Endodermal cell (in vitro differentiated cells): ENCODE results near the gene LIG3. TPM values are rescaled to one million over a fixed set of nuclear protein-coding genes. Genes with fewer than 3 reads are reported as not detected.

Source experiments
- DNase-seq: peaks from one replicate; pipeline ENCODE4 v3.0.0-alpha.2; 2017
- H3K27ac ChIP-seq: 2 replicates; pipeline ENCODE4 v1.5.1; 2013; ENCODE audit warnings: mild to moderate bottlenecking, low read depth, low read length, moderate library complexity
- H3K27me3 ChIP-seq: 2 replicates; pipeline ENCODE4 v1.6.1; 2013; ENCODE audit warnings: mild to moderate bottlenecking, low read length, moderate library complexity; ENCODE audit not compliant: insufficient read depth, control insufficient read depth, poor library complexity, severe bottlenecking
- H3K36me3 ChIP-seq: 2 replicates; pipeline ENCODE4 v1.7.0; 2013; ENCODE audit warnings: mild to moderate bottlenecking, low read length, moderate library complexity; ENCODE audit not compliant: control insufficient read depth, insufficient read depth
- H3K4me1 ChIP-seq: one replicate; pipeline ENCODE4 v1.7.0; 2013; ENCODE audit warnings: low read length; ENCODE audit not compliant: control insufficient read depth, insufficient read depth
- H3K4me3 ChIP-seq: 2 replicates; pipeline ENCODE4 v1.5.1; 2013; ENCODE audit warnings: mild to moderate bottlenecking, low read length, moderate library complexity
- H3K9ac ChIP-seq: 2 replicates; pipeline ENCODE4 v1.6.1; 2013; ENCODE audit warnings: mild to moderate bottlenecking, low read length, moderate library complexity; ENCODE audit not compliant: poor library complexity, severe bottlenecking; ENCODE audit errors: extremely low read depth
- H3K9me3 ChIP-seq: 2 replicates; pipeline ENCODE4 v1.6.1; 2013; ENCODE audit warnings: mild to moderate bottlenecking, low read length, moderate library complexity; ENCODE audit not compliant: control insufficient read depth
- H3K27ac Mint-ChIP-seq: 2 replicates; pipeline ENCODE4 v1.8.0; 2020; ENCODE audit warnings: mixed read lengths
- H3K27me3 Mint-ChIP-seq: 2 replicates; pipeline ENCODE4 v1.8.0; 2021; ENCODE audit warnings: mild to moderate bottlenecking, mixed read lengths; ENCODE audit not compliant: insufficient read depth
- H3K36me3 Mint-ChIP-seq: 2 replicates; pipeline ENCODE4 v1.8.0; 2020; ENCODE audit warnings: low read depth, mixed read lengths
- H3K4me1 Mint-ChIP-seq: 2 replicates; pipeline ENCODE4 v1.8.0; 2020; ENCODE audit warnings: mixed read lengths
- H3K4me3 Mint-ChIP-seq: 2 replicates; pipeline ENCODE4 v1.8.0; 2020; ENCODE audit warnings: mild to moderate bottlenecking, moderate library complexity, mixed read lengths
- H3K9me3 Mint-ChIP-seq: 2 replicates; pipeline ENCODE4 v1.8.0; 2020; ENCODE audit warnings: mild to moderate bottlenecking, mixed read lengths
- WGBS, 2 experiments: methylation state at CpG; one replicate each; pipeline versions ENCODE4 v1.1.5 to v1.1.7; 2013; ENCODE audit warnings: missing lambda C conversion rate in 2 of 2, mixed read lengths in 1 of 2; ENCODE audit not compliant: insufficient coverage in 1 of 2, insufficient read length in 1 of 2; 5-methylcytosine and 5-hydroxymethylcytosine counted together
- total RNA-seq, 2 donors: library from RNA; stranded (reverse); fragmentation: NEBNext Ultra II Directional in 1 of 2; extraction: Animal tissue kit (Norgen Biotek cat#: 25700) in 1 of 2; gene quantifications; 2 replicates in 1 of 2; 3 replicates in 1 of 2; pipeline ENCODE4 v1.2.1, GENCODE V29; 2021
- TF ChIP-seq, protein P1 (sequence below): fragments of 200-600 bp; sonication (generic); conservative IDR thresholded peaks from 2 replicates; pipeline ENCODE4 v1.5.0; 2021; ENCODE audit warnings: antibody characterized with exemption, mild to moderate bottlenecking

Gene LIG3
- total RNA-seq, 2 donors from 2014 or later, result 110 to 130 TPM

- no peak overlapping the region for H3K4me3 Mint-ChIP-seq
- peaks cover 98% of the 10 kb centered on the region for H3K36me3 ChIP-seq
- peaks cover 91% of the 10 kb centered on the region for H3K36me3 Mint-ChIP-seq
- H3K4me1 Mint-ChIP-seq, result peaks cover 7% of the 10 kb centered on the region
- 88 to 100% methylated on average over 2 of the region's 2 CpGs for WGBS, 2 experiments
- H3K27me3 ChIP-seq, result no peaks in the 10 kb centered on the region
- H3K9me3 ChIP-seq, result no peaks in the 10 kb centered on the region
- DNase-seq, result no peak
- no peak overlapping the region for H3K4me3 ChIP-seq
- no peak overlapping the region for H3K27ac ChIP-seq
- no peak overlapping the region for H3K9ac ChIP-seq
- no peak overlapping the region for H3K27ac Mint-ChIP-seq
- H3K4me1 ChIP-seq, result no peaks in the 10 kb centered on the region
- H3K27me3 Mint-ChIP-seq, result no peaks in the 10 kb centered on the region
- H3K9me3 Mint-ChIP-seq, result no peaks in the 10 kb centered on the region
- TF ChIP-seq, protein P1, sequence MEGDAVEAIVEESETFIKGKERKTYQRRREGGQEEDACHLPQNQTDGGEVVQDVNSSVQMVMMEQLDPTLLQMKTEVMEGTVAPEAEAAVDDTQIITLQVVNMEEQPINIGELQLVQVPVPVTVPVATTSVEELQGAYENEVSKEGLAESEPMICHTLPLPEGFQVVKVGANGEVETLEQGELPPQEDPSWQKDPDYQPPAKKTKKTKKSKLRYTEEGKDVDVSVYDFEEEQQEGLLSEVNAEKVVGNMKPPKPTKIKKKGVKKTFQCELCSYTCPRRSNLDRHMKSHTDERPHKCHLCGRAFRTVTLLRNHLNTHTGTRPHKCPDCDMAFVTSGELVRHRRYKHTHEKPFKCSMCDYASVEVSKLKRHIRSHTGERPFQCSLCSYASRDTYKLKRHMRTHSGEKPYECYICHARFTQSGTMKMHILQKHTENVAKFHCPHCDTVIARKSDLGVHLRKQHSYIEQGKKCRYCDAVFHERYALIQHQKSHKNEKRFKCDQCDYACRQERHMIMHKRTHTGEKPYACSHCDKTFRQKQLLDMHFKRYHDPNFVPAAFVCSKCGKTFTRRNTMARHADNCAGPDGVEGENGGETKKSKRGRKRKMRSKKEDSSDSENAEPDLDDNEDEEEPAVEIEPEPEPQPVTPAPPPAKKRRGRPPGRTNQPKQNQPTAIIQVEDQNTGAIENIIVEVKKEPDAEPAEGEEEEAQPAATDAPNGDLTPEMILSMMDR, result no peak
Observed at GRCh38 chr17:34993031-34993430, 12.7 kb downstream of the LIG3 start.

- Mint-ChIP-seq H3K9me3 (no peaks in the 10 kb centered on the region), H3K27me3 (no peaks in the 10 kb centered on the region), H3K4me1 (no peaks in the 10 kb centered on the region), H3K4me3 (no peak overlapping the region), H3K27ac (no peak overlapping the region), H3K36me3 (peaks cover 90% of the 10 kb centered on the region)
- no peaks in the 10 kb centered on the region for H3K9me3 ChIP-seq
- H3K4me3 ChIP-seq, result no peak overlapping the region
- no peak for DNase-seq
- 87 to 100% methylated on average over 2 to 3 of the region's 3 CpGs for WGBS, 2 experiments
- H3K27ac ChIP-seq, result no peak overlapping the region
- TF ChIP-seq, protein P1, result no peak
- H3K4me1 ChIP-seq, result no peaks in the 10 kb centered on the region
- H3K36me3 ChIP-seq, result peaks cover 97% of the 10 kb centered on the region
- H3K9ac ChIP-seq, result no peak overlapping the region
- H3K27me3 ChIP-seq, result no peaks in the 10 kb centered on the region
Observed at GRCh38 chr17:34996422-34997285, 16.3 kb downstream of the LIG3 start.

DNA sequence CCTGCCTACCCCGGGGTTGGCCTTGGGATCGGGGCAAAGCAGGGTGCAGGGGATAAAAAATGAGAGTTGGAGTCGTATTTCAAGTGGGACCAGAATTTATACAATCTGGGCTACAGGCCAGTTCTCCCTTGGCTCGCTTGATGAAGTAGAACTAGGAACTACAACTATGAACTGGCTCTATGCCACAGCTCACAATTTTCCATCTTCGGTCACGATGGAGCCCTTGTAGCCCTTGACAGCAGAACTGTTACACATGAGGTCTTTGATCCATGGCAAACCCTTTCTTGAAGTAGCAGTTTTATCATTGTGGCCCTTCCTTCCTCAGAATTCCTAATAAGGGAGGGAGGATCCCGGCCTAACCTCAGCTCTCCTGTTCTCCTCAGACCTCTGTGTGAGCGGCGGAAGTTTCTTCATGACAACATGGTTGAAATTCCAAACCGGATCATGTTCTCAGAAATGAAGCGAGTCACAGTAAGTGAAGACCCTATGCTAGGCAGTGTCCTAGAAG, 17.1 kb downstream of the LIG3 start:
- no peak overlapping the region for H3K27ac ChIP-seq
- no peak overlapping the region for H3K9ac ChIP-seq
- no peaks in the 10 kb centered on the region for H3K27me3 ChIP-seq
- WGBS, 2 experiments, result 92 to 98% methylated on average over 9 to 11 of the region's 11 CpGs
- no peak for DNase-seq
- Mint-ChIP-seq H3K27ac (no peak overlapping the region), H3K4me3 (no peak overlapping the region), H3K4me1 (no peaks in the 10 kb centered on the region), H3K36me3 (peaks cover 90% of the 10 kb centered on the region), H3K9me3 (no peaks in the 10 kb centered on the region), H3K27me3 (no peaks in the 10 kb centered on the region)
- peaks cover 97% of the 10 kb centered on the region for H3K36me3 ChIP-seq
- no peak overlapping the region for H3K4me3 ChIP-seq
- no peaks in the 10 kb centered on the region for H3K9me3 ChIP-seq
- TF ChIP-seq, protein P1, result no peak
- H3K4me1 ChIP-seq, result no peaks in the 10 kb centered on the region
